Testis (tissue), 3 donors: Measurements from ENCODE around the gene PKDREJ. TPM values are rescaled to one million over a fixed set of nuclear protein-coding genes. Genes with fewer than 3 reads are reported as not detected.

Experiments used
- DNase-seq: peaks from one replicate; pipeline ENCODE4 v3.0.0-alpha.2; 2019
- H3K27ac ChIP-seq, 2 donors: fragments of 200-600 bp; sonication (generic); one replicate each; pipeline ENCODE4 v1.5.1; 2019
- H3K27me3 ChIP-seq: fragments of 200-600 bp; sonication (generic); one replicate; pipeline ENCODE4 v1.5.1; 2019
- H3K36me3 ChIP-seq: fragments of 200-600 bp; sonication (generic); one replicate; pipeline ENCODE4 v1.5.1; 2017; ENCODE audit warnings: low read depth; ENCODE audit errors: missing control alignments
- H3K4me1 ChIP-seq: fragments of 200-600 bp; sonication (generic); one replicate; pipeline ENCODE4 v1.5.1; 2019
- H3K4me3 ChIP-seq, 2 donors: fragments of 200-600 bp; sonication (generic); one replicate each; pipeline ENCODE4 v1.5.1; 2017 to 2019
- H3K9me3 ChIP-seq: fragments of 200-600 bp; sonication (generic); one replicate; pipeline ENCODE4 v1.5.1; 2017
- POLR2A ChIP-seq: fragments of 450-650 bp; IDR thresholded peaks from one replicate; pipeline ENCODE4 v1.6.1; 2017; ENCODE audit warnings: antibody characterized with exemption, mild to moderate bottlenecking, moderate library complexity
- WGBS, 2 donors: methylation state at CpG; one replicate each; pipeline ENCODE4 v1.1.5; 2018; 5-methylcytosine and 5-hydroxymethylcytosine counted together
- intact Hi-C: fragments of 100-400 bp; cut with DNase I; formaldehyde crosslinking; loops from one replicate; pipeline ENCODE4 v1.15.1; 2023; ENCODE audit warnings: low total_unique reads
- polyA plus RNA-seq: library from polyadenylated mRNA; stranded (reverse); fragments of 350-450 nt; fragmentation: Illumina TruSeq; extraction: RNeasy Lipid Tissue Mini Kit (QIAGEN cat#74804); gene quantifications from one replicate; pipeline ENCODE4 v1.2.3, GENCODE V29; 2014; ENCODE audit warnings: low read depth, low replicate concordance; ENCODE audit not compliant: insufficient read depth
- total RNA-seq, 2 donors: library from RNA; depleted of rRNA; stranded (reverse); fragments of >200 nt; gene quantifications; one replicate each; pipeline ENCODE4 v1.2.3, GENCODE V29; 2016
- TF ChIP-seq, protein P1 (sequence below), 3 experiments: fragments of 450-650 bp in 2 of 3; fragments of 200-600 bp in 1 of 3; sonication (generic) in 1 of 3; IDR thresholded peaks; one replicate each; pipeline ENCODE4 v1.5.1; 2016 to 2019; ENCODE audit warnings: antibody characterized with exemption in 3 of 3, mild to moderate bottlenecking in 2 of 3, moderate library complexity in 1 of 3

The PKDREJ gene
- total and polyA plus RNA-seq, 3 donors from 2014 or later = 3.4 to 10.4 (median 5.0) TPM

DNA sequence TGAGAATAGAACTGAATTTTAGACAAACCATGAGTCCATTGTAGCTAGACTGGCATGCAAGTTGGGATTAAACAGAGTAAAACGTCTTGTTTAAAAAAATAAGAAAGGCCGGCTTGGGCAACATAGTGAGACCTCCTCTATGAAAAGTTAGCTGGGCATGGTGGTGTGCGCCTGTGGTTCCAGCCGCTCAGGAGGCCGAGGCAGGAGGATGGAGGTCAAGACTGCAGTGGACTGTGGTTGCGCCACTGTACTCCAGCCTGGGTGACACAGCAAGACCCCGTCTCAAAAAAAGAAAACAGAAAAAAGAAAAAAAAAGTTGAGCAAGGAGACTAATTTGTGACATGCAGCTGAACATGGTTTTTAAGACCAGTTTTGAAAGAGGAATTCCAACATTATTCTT is 36.6 kb downstream of the PKDREJ start:
- H3K27me3 ChIP-seq = no peaks in the 10 kb centered on the region
- H3K4me3 ChIP-seq = no peak overlapping the region
- no peaks in the 10 kb centered on the region for H3K36me3 ChIP-seq
- H3K4me1 ChIP-seq = no peaks in the 10 kb centered on the region
- TF ChIP-seq POLR2A = no peak
- TF ChIP-seq, protein P1, sequence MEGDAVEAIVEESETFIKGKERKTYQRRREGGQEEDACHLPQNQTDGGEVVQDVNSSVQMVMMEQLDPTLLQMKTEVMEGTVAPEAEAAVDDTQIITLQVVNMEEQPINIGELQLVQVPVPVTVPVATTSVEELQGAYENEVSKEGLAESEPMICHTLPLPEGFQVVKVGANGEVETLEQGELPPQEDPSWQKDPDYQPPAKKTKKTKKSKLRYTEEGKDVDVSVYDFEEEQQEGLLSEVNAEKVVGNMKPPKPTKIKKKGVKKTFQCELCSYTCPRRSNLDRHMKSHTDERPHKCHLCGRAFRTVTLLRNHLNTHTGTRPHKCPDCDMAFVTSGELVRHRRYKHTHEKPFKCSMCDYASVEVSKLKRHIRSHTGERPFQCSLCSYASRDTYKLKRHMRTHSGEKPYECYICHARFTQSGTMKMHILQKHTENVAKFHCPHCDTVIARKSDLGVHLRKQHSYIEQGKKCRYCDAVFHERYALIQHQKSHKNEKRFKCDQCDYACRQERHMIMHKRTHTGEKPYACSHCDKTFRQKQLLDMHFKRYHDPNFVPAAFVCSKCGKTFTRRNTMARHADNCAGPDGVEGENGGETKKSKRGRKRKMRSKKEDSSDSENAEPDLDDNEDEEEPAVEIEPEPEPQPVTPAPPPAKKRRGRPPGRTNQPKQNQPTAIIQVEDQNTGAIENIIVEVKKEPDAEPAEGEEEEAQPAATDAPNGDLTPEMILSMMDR (IDR thresholded peaks at IDR 0.05) = no peak
- intact Hi-C loops = no loop called here
- 89 to 94% methylated on average over 7 of the region's 7 CpGs for WGBS, 2 donors
- H3K27ac ChIP-seq = no peak overlapping the region
- DNase-seq = no peak
- H3K9me3 ChIP-seq = no peaks in the 10 kb centered on the region

DNA sequence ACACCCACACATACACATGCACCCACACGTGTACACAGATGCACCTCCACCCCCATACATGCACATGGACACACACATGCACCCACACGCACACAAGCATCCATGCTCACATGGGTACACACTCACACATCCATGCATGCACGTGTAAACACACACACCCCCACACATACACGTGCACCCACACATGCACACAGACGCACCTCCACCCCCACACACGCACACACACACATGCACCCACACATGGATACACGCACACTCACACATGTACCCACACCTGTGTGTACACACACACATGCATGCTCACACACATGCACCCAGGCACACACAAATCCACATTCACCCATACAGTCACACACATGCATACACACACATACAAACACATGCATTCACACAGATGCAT is 37.5 kb downstream of the PKDREJ start:
- Histone ChIP-seq H3K27ac (no peak overlapping the region), H3K36me3 (no peaks in the 10 kb centered on the region), H3K27me3 (no peaks in the 10 kb centered on the region), H3K4me1 (no peaks in the 10 kb centered on the region), H3K4me3 (no peak overlapping the region), H3K9me3 (no peaks in the 10 kb centered on the region)
- DNase-seq = no peak
- 81 to 82% methylated on average over 7 of the region's 7 CpGs for WGBS, 2 donors
- no peak for TF ChIP-seq POLR2A
- TF ChIP-seq, protein P1 (IDR thresholded peaks at IDR 0.05) = no peak
- intact Hi-C loops = no loop called here

DNA sequence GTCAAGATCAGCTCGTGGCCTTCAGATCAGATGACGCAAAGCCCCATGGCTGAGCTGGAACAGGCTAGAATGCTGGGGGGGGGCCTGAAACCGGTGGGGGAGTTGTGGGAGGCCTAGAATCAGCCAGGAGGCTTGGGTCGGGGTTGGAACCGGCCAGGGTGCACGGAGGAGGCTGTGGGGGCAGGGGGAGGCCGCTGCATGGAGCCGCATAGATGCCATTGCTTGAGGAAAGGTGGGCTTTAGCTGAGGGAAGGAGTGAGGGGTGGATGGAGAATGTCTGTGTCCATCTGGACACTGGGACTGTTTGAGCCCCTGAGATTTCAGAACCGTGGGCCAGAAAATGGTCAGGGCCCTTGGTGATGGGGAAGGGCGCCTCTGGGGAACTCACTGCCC is 38.2 kb downstream of the PKDREJ start:
- Histone ChIP-seq H3K36me3 (no peaks in the 10 kb centered on the region), H3K9me3 (no peaks in the 10 kb centered on the region), H3K27me3 (no peaks in the 10 kb centered on the region), H3K4me1 (no peaks in the 10 kb centered on the region), H3K4me3 (no peak overlapping the region), H3K27ac (no peak overlapping the region)
- DNase-seq = no peak
- 75 to 76% methylated on average over 10 of the region's 10 CpGs for WGBS, 2 donors
- intact Hi-C loops = no loop called here
- TF ChIP-seq POLR2A = no peak
- TF ChIP-seq, protein P1 (IDR thresholded peaks at IDR 0.05) = no peak

DNA sequence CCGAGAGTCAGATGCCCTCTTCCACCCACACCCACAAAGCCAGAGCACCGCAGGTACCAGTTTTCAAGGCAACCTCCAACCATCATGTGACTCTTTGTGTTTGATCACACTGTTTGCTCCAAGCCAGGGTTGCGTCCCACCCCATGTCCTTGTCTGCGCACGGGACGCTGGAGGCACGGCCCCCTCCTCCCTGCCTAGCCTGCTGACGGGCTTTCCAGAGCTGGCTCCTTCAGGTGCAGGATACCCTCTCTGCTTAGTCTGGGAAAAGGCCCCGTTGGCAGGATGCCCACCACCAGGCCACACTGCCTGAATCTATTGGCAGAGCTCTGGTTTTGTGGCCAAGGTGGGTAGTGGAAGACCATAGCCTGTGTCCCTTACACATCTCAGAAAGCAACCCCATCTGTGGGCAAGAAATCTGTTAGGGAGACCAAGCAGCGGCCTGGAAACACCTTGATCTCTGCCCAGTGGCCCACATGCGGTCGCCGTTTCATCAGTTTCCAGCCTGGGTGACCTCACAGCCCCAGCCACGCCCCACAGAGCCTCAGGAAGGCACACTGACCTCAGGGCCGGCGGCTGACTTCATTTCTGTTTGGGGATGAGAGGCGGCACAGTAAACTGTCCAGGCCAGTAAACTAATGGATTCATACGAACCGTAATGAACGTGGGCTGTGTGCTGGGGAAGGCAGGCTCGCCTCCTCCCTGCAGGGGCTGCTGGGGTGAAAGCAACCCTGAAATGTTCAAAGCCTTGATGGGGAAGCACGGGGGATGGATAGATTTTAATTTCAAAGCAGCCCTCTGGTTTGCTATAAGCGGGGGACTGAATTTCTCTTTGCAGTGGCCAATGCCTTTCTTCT is 38.9 kb downstream of the PKDREJ start:
- Histone ChIP-seq H3K27ac (no peak overlapping the region), H3K4me1 (no peaks in the 10 kb centered on the region), H3K4me3 (no peak overlapping the region), H3K9me3 (no peaks in the 10 kb centered on the region), H3K36me3 (no peaks in the 10 kb centered on the region), H3K27me3 (no peaks in the 10 kb centered on the region)
- no peak for DNase-seq
- intact Hi-C loops = no loop called here
- WGBS, 2 donors = 93% methylated on average over 14 to 23 of the region's 23 CpGs
- TF ChIP-seq, protein P1 (IDR thresholded peaks at IDR 0.05) = no peak
- no peak for TF ChIP-seq POLR2A

DNA sequence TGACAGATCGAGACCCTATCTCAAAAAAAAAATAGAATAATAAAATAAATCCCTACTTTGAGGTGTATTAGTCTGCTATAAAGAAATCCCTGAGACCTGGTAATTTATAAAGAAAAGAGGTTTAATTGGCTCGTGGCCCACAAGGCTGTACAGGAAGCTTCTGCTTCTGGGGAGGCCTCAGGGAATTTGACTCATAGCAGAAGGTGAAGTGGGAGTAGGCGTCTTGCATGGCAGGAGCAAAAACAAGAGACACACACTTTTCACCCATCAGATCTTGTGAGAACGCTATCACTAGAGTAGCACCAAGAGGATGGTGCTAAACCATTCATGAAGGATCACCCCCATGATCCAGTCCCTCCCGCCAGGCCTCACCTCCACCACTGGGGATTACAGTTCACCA is 42.2 kb downstream of the PKDREJ start:
- Histone ChIP-seq H3K27me3 (no peaks in the 10 kb centered on the region), H3K36me3 (no peaks in the 10 kb centered on the region)
- 85 to 89% methylated on average over 4 to 5 of the region's 5 CpGs for WGBS, 2 donors

More for the DNA sequence above, 42.2 kb downstream of the PKDREJ start:
- H3K9me3 ChIP-seq = no peaks in the 10 kb centered on the region
- TF ChIP-seq, protein P1 (IDR thresholded peaks at IDR 0.05) = no peak
- TF ChIP-seq POLR2A = no peak
- no peak overlapping the region for H3K4me3 ChIP-seq
- intact Hi-C loops = no loop called here
- no peak overlapping the region for H3K27ac ChIP-seq
- no peaks in the 10 kb centered on the region for H3K4me1 ChIP-seq
- DNase-seq = no peak
